ENCODE measurements around the gene SHANK2.

The SHANK2 gene

GRCh38 chr11:71294846-71295600, 42.6 kb upstream of the SHANK2 start:
- H3K36me3 ChIP-seq (ENCODE audit: insufficient read depth, low read length) = no peaks in the 10 kb centered on the region
- no peaks in the 10 kb centered on the region for H3K79me2 ChIP-seq (ENCODE audit: insufficient read depth, low read length)
- no peaks in the 10 kb centered on the region for H3K27me3 ChIP-seq (ENCODE audit: insufficient read depth, low read length, poor library complexity)
- no peak overlapping the region for H2AFZ ChIP-seq (ENCODE audit: low read depth, low read length)
- no peaks in the 10 kb centered on the region for H4K20me1 ChIP-seq (ENCODE audit: insufficient read depth, low read length)
- H3K9ac ChIP-seq (ENCODE audit: low read depth, low read length) = no peak overlapping the region
- H3K4me3 ChIP-seq (ENCODE audit: low read depth in 1 of 2, low read length in 2 of 2) = no peak overlapping the region
- ATAC-seq (ENCODE audit: insufficient read depth, low read depth) (no peak), DNase-seq (no peak)
- TF ChIP-seq EZH2 (IDR thresholded peaks at IDR 0.05; ENCODE audit: borderline replicate concordance, low read depth, low read length, severe bottlenecking) (no peak), CTCF (IDR thresholded peaks at IDR 0.05; ENCODE audit: borderline replicate concordance, extremely low read depth, low read length, poor library complexity, severe bottlenecking) (no peak)
- H3K9me3 ChIP-seq (ENCODE audit: insufficient read depth, low read length, severe bottlenecking) = peaks cover 8% of the 10 kb centered on the region
- no peak overlapping the region for H3K27ac ChIP-seq (ENCODE audit: low read length)
- no peak overlapping the region for H3K4me2 ChIP-seq (ENCODE audit: insufficient read depth, low read length)
- H3K4me1 ChIP-seq (ENCODE audit: insufficient read depth, low read length) = no peaks in the 10 kb centered on the region

GRCh38 chr11:71293961-71294782, 41.8 kb upstream of the SHANK2 start:
- Histone ChIP-seq H3K9me3 (ENCODE audit: insufficient read depth, low read length, severe bottlenecking) (peaks cover 10% of the 10 kb centered on the region), H3K4me2 (ENCODE audit: insufficient read depth, low read length) (no peak overlapping the region), H3K27me3 (ENCODE audit: insufficient read depth, low read length, poor library complexity) (no peaks in the 10 kb centered on the region), H3K27ac (ENCODE audit: low read length) (no peak overlapping the region), H2AFZ (ENCODE audit: low read depth, low read length) (no peak overlapping the region), H3K4me1 (ENCODE audit: insufficient read depth, low read length) (no peaks in the 10 kb centered on the region), H3K79me2 (ENCODE audit: insufficient read depth, low read length) (no peaks in the 10 kb centered on the region), H3K9ac (ENCODE audit: low read depth, low read length) (no peak overlapping the region), H3K36me3 (ENCODE audit: insufficient read depth, low read length) (no peaks in the 10 kb centered on the region), H4K20me1 (ENCODE audit: insufficient read depth, low read length) (no peaks in the 10 kb centered on the region), H3K4me3 (ENCODE audit: low read depth in 1 of 2, low read length in 2 of 2) (no peak overlapping the region)
- DNase-seq (no peak), ATAC-seq (ENCODE audit: insufficient read depth, low read depth) (no peak)
- TF ChIP-seq EZH2 (IDR thresholded peaks at IDR 0.05; ENCODE audit: borderline replicate concordance, low read depth, low read length, severe bottlenecking) = no peak
- no peak for TF ChIP-seq CTCF (IDR thresholded peaks at IDR 0.05; ENCODE audit: borderline replicate concordance, extremely low read depth, low read length, poor library complexity, severe bottlenecking)

GRCh38 chr11:71286701-71287643, 34.6 kb upstream of the SHANK2 start:
- Histone ChIP-seq H4K20me1 (ENCODE audit: insufficient read depth, low read length) (no peaks in the 10 kb centered on the region), H3K36me3 (ENCODE audit: insufficient read depth, low read length) (no peaks in the 10 kb centered on the region), H3K79me2 (ENCODE audit: insufficient read depth, low read length) (no peaks in the 10 kb centered on the region), H3K9me3 (ENCODE audit: insufficient read depth, low read length, severe bottlenecking) (peaks cover 10% of the 10 kb centered on the region), H3K27me3 (ENCODE audit: insufficient read depth, low read length, poor library complexity) (no peaks in the 10 kb centered on the region), H3K4me1 (ENCODE audit: insufficient read depth, low read length) (no peaks in the 10 kb centered on the region), H2AFZ (ENCODE audit: low read depth, low read length) (no peak overlapping the region), H3K4me2 (ENCODE audit: insufficient read depth, low read length) (no peak overlapping the region), H3K27ac (ENCODE audit: low read length) (no peak overlapping the region), H3K9ac (ENCODE audit: low read depth, low read length) (no peak overlapping the region), H3K4me3 (ENCODE audit: low read depth in 1 of 2, low read length in 2 of 2) (no peak overlapping the region)
- ATAC-seq (ENCODE audit: insufficient read depth, low read depth) (no peak), DNase-seq (no peak)
- no peak for TF ChIP-seq EZH2 (IDR thresholded peaks at IDR 0.05; ENCODE audit: borderline replicate concordance, low read depth, low read length, severe bottlenecking)
- TF ChIP-seq CTCF (IDR thresholded peaks at IDR 0.05; ENCODE audit: borderline replicate concordance, extremely low read depth, low read length, poor library complexity, severe bottlenecking) = no peak

Data from DND-41 (cell line).